Loucy (cell line): ENCODE results near the gene GSTA2.

Experiments used
- H2AFZ ChIP-seq: fragments of 200-600 bp; sonication (generic); 2 replicates; pipeline ENCODE4 v1.6.0; 2016; ENCODE audit warnings: antibody characterized with exemption, mild to moderate bottlenecking, low read length, moderate library complexity
- H3F3A ChIP-seq: fragments of 200-600 bp; 2 replicates; pipeline ENCODE4 v1.6.0; 2016; ENCODE audit warnings: antibody characterized with exemption, low read depth, mild to moderate bottlenecking
- H3K27me3 ChIP-seq: fragments of 200-600 bp; sonication (generic); 2 replicates; pipeline ENCODE4 v1.6.1; 2014; ENCODE audit warnings: low read length, mild to moderate bottlenecking; ENCODE audit not compliant: insufficient read depth, poor library complexity, severe bottlenecking
- H3K36me3 ChIP-seq: fragments of 200-600 bp; sonication (generic); 2 replicates; pipeline ENCODE4 v1.6.1; 2016; ENCODE audit warnings: low read length; ENCODE audit not compliant: insufficient read depth
- H3K4me1 ChIP-seq: fragments of 200-600 bp; sonication (generic); 2 replicates; pipeline ENCODE4 v1.5.1; 2014; ENCODE audit warnings: low read length, mild to moderate bottlenecking; ENCODE audit not compliant: insufficient read depth, poor library complexity, severe bottlenecking
- H3K4me2 ChIP-seq: fragments of 200-600 bp; sonication (generic); 2 replicates; pipeline ENCODE4 v1.6.0; 2014; ENCODE audit warnings: antibody characterized with exemption, low read length, low read depth, mild to moderate bottlenecking; ENCODE audit not compliant: poor library complexity, severe bottlenecking
- H3K4me3 ChIP-seq: fragments of 200-600 bp; sonication (generic); 2 replicates; pipeline ENCODE4 v1.5.1; 2014; ENCODE audit warnings: low read length, mild to moderate bottlenecking, mixed read lengths; ENCODE audit not compliant: poor library complexity, severe bottlenecking
- H3K79me2 ChIP-seq: fragments of 200-600 bp; sonication (generic); 2 replicates; pipeline ENCODE4 v1.6.1; 2014; ENCODE audit warnings: low read length; ENCODE audit not compliant: insufficient read depth
- H3K9ac ChIP-seq: fragments of 200-600 bp; sonication (generic); 2 replicates; pipeline ENCODE4 v1.6.0; 2014; ENCODE audit warnings: mild to moderate bottlenecking, low read depth, low read length, moderate library complexity; ENCODE audit not compliant: poor library complexity, severe bottlenecking
- H3K9me2 ChIP-seq: fragments of 200-600 bp; sonication (generic); replicated peaks from 2 replicates; pipeline ENCODE4 v1.6.1; 2016; ENCODE audit warnings: low read depth, low read length, mixed read lengths
- H3K9me3 ChIP-seq: fragments of 200-600 bp; sonication (generic); 2 replicates; pipeline ENCODE4 v1.6.1; 2014; ENCODE audit warnings: mild to moderate bottlenecking, antibody characterized with exemption, low read length, low read depth; ENCODE audit not compliant: insufficient read depth
- H4K20me1 ChIP-seq: fragments of 200-600 bp; sonication (generic); 2 replicates; pipeline ENCODE4 v1.6.0; 2014; ENCODE audit warnings: antibody characterized with exemption, low read length, mild to moderate bottlenecking; ENCODE audit not compliant: insufficient read depth, poor library complexity, severe bottlenecking
- EZH2phosphoT487 ChIP-seq: fragments of 200-600 bp; IDR thresholded peaks from 2 replicates; pipeline ENCODE4 v1.6.1; 2018; ENCODE audit warnings: antibody characterized with exemption, mild to moderate bottlenecking, moderate library complexity, borderline replicate concordance
- TF ChIP-seq, protein P1 (sequence below): fragments of 200-600 bp; sonication (generic); conservative IDR thresholded peaks from 2 replicates; pipeline ENCODE4 v1.5.1; 2014; ENCODE audit warnings: mild to moderate bottlenecking, antibody characterized with exemption, low read length

The GSTA2 gene

DNA sequence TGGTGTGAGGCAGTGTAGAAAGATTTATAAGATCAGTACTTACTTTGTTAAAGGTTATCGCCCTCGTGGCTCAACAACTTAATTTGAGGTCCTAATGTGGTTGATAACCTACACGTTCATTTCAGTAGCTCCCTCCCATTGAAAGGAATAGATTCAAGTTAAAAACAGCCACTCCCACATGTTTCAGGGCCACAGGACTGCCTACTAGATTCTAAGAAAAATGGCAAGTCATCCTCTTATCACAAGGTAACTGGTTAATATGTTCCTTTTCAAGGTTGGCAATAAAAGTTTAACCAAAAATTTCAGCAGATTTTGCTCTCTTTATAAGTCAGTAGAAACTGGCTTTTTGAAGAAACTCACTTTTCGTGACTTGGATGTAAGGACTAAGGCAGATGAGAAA, 17.1 kb downstream of the GSTA2 start:
- Histone ChIP-seq H3F3A (no peaks in the 10 kb centered on the region), H3K9me2 (no peaks in the 10 kb centered on the region), H3K79me2 (no peaks in the 10 kb centered on the region), H3K9me3 (no peaks in the 10 kb centered on the region), H4K20me1 (no peaks in the 10 kb centered on the region), H3K36me3 (no peaks in the 10 kb centered on the region), H3K9ac (no peak overlapping the region), H2AFZ (no peak overlapping the region), H3K4me3 (no peak overlapping the region), H3K4me2 (no peak overlapping the region), H3K27me3 (no peaks in the 10 kb centered on the region), H3K4me1 (no peaks in the 10 kb centered on the region)
- no peak for TF ChIP-seq EZH2phosphoT487
- TF ChIP-seq, protein P1, sequence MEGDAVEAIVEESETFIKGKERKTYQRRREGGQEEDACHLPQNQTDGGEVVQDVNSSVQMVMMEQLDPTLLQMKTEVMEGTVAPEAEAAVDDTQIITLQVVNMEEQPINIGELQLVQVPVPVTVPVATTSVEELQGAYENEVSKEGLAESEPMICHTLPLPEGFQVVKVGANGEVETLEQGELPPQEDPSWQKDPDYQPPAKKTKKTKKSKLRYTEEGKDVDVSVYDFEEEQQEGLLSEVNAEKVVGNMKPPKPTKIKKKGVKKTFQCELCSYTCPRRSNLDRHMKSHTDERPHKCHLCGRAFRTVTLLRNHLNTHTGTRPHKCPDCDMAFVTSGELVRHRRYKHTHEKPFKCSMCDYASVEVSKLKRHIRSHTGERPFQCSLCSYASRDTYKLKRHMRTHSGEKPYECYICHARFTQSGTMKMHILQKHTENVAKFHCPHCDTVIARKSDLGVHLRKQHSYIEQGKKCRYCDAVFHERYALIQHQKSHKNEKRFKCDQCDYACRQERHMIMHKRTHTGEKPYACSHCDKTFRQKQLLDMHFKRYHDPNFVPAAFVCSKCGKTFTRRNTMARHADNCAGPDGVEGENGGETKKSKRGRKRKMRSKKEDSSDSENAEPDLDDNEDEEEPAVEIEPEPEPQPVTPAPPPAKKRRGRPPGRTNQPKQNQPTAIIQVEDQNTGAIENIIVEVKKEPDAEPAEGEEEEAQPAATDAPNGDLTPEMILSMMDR = no peak

DNA sequence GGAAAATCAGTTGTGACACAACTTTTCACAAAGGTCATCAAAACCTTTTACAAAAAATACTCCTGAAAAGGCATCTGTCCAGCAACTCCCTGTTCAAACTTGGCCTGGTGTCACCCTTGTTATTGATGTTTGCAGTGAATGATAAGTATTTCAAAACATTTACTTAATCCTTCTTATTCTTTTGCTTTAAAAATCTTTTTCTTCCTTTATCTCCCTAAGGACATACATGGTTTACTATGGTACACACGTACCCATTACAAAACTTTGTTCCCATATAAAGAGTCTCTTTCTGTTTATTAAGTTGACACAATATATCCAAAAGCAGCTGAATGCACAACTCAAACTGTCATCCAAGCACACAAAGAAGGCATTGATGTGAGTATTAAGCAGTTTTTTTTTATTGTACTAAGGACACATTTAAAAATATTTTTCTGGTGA, 17.5 kb downstream of the GSTA2 start:
- no peak overlapping the region for H3K9ac ChIP-seq
- H3F3A ChIP-seq = no peaks in the 10 kb centered on the region
- H3K9me2 ChIP-seq = no peaks in the 10 kb centered on the region
- no peaks in the 10 kb centered on the region for H3K79me2 ChIP-seq
- H3K36me3 ChIP-seq = no peaks in the 10 kb centered on the region
- H3K4me2 ChIP-seq = no peak overlapping the region
- H3K4me1 ChIP-seq = no peaks in the 10 kb centered on the region
- H3K4me3 ChIP-seq = no peak overlapping the region
- no peaks in the 10 kb centered on the region for H3K27me3 ChIP-seq
- no peaks in the 10 kb centered on the region for H4K20me1 ChIP-seq
- TF ChIP-seq EZH2phosphoT487 = no peak
- TF ChIP-seq, protein P1 = no peak
- H3K9me3 ChIP-seq = no peaks in the 10 kb centered on the region
- H2AFZ ChIP-seq = no peak overlapping the region

- H2AFZ ChIP-seq = no peak overlapping the region
- no peaks in the 10 kb centered on the region for H3K27me3 ChIP-seq
- H3F3A ChIP-seq = no peaks in the 10 kb centered on the region
- no peaks in the 10 kb centered on the region for H3K9me3 ChIP-seq
- H3K4me2 ChIP-seq = no peak overlapping the region
- H3K36me3 ChIP-seq = no peaks in the 10 kb centered on the region
- H3K4me3 ChIP-seq = no peak overlapping the region
- H4K20me1 ChIP-seq = no peaks in the 10 kb centered on the region
- H3K9me2 ChIP-seq = no peaks in the 10 kb centered on the region
- no peaks in the 10 kb centered on the region for H3K4me1 ChIP-seq
- no peaks in the 10 kb centered on the region for H3K79me2 ChIP-seq
- H3K9ac ChIP-seq = no peak overlapping the region
- TF ChIP-seq, protein P1 = no peak
- no peak for TF ChIP-seq EZH2phosphoT487
These were observed 21.4 kb downstream of the GSTA2 start for GRCh38 chr6:52741872-52742271.
